HG02973 (cell line): ENCODE results near the gene GRAP2.
"Not testable (repeated sequence)": the region's sequence is repeated elsewhere in the genome, so short reads cannot be mapped to it uniquely, and the experiment has no call there.

Source experiments
- ATAC-seq: cut with Tn5 transposase; IDR thresholded peaks from one replicate; pipeline ENCODE4 v1.9.1; 2021; ENCODE audit warnings: moderate library complexity; ENCODE audit not compliant: unreplicated experiment

GRAP2 gene

DNA sequence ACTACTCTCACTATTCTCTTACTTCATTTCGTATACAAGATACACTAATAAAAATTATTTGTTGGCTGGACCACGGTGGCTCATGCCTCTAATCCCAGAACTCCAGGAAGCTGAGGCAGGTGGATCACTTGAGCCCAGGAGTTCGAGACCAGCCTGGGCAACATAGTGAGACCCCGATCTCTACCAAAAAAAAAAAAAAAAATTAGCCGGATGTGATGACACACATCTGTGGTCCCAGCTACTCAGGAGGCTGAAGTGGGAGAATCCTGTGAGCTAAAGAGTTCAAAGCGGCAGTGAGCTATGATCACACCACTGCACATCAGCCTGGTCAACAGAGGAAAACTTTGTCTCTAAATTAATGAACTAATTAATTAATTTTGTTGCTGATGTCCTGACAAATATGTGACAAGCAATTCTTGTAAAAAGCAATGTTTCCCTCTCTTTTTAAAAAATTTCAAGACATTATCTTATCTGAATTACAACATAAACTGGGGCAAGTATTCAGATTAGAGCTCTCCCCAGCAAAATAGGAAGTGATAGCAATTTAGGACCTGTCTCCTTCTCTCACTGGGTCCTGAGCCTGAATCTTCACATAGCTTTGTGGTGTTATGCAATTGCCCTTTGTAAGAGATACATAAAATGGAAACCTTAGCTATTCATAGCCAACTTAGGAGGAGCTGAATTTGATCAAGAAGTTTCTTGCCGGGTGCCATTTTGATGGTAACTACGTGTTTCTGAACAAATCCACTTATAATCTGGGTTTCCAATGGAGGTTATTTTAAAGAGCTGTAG lies 41.8 kb downstream of the GRAP2 start:
- no peak for ATAC-seq

DNA sequence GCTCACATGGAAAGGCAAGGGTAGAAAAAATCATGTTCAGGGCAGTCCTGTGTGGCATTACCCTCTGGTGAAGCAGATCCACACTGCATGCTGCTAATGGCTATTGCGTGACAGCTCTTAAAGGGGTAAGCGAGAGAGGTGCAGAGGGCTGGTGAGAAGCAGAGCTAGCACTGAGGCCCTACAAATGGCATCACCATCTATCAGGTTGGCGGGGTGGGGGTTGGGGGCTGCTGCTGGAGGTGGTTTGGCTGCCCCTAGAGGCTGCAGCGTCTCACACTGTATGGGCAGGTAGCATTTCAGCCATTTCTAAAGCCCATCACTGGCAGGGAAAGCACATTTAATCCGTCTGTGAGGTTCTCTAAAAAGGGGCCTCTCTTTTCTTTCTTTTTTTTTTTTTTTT lies 42.5 kb downstream of the GRAP2 start:
- ATAC-seq, result no peak

- no peak for ATAC-seq
These were observed 43.3 kb downstream of the GRAP2 start for GRCh38 chr22:39943953-39944872.

GRCh38 chr22:39946126-39946502 lies 45.2 kb downstream of the GRAP2 start:
- ATAC-seq, result no peak

DNA sequence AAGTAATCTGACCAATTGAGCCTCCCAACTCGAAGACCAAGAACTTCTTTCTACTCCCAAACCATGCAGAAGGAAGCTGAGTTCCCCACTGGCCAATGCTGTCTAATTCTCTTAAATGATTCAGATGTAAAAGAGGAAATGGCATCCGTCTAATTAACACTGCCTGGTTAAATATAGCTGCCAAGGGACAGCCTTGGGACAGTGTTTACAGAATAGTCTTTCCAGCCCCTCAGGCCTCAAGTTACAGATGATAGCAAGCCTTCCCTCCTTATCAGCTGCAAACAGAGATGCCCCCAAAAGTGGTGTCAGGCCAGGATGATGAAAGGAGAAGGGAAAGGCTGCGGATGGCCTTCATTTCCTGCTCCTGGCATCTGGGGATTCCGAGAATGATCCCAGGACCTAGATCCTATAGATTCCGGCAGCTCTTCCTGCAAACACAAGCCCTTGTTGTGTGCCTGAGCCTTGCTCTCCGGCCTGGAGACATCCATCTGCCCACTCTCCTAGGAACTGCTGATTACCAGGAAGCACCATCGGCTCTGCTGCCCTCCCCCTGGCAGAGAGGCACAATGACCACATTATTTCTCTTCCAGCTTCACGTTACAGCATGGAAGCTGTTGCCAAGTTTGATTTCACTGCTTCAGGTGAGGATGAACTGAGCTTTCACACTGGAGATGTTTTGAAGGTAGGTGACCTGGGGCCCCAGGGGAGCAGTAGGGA lies 45.8 kb downstream of the GRAP2 start:
- no peak for ATAC-seq

DNA sequence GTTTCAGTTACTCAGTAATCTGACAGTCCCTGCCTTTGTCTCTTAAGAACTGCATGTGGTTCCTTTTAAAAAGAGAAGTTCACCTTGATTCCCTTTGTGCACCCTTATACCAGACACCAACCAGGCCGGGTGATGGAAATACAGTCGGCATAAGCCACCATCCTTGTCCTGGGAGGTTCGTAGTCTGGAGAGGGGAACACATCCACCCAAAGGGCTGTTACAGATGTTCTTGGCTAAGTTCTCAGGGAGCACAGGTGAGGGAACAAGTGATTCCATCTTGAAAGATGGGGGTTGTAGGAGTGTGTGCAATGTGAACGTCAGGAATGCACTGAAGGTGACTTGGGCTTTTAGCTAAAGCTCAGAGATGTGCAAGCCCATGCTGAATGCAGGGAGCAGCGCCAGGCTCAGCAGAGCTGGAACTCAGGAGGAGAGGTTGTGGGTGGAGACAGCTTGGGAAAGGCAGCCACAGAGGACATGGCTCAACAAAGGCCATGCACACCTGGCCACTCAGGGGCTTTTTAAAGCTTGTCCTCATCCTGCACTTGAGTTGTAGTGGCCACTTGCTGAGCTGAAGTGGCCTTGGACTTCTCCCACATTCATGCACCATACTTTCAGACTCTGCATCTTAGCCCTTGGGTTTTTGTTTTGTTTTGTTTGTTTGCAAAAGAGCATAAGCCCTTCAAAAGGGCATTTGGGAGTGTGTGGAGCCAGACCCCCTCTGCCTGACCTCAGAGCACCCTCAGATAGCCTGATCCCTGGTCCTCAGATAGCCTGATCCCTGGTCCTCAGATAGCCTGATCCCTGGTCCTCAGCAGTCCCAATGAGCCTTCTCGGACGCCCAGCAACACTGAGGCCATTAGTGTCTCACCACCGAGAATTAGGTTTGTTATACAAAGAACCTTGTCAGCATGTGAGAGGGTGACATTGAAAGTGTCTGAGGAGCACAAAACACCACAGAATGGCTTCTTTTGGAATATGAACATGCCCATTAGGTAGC lies 46.6 kb downstream of the GRAP2 start:
- no peak for ATAC-seq

DNA sequence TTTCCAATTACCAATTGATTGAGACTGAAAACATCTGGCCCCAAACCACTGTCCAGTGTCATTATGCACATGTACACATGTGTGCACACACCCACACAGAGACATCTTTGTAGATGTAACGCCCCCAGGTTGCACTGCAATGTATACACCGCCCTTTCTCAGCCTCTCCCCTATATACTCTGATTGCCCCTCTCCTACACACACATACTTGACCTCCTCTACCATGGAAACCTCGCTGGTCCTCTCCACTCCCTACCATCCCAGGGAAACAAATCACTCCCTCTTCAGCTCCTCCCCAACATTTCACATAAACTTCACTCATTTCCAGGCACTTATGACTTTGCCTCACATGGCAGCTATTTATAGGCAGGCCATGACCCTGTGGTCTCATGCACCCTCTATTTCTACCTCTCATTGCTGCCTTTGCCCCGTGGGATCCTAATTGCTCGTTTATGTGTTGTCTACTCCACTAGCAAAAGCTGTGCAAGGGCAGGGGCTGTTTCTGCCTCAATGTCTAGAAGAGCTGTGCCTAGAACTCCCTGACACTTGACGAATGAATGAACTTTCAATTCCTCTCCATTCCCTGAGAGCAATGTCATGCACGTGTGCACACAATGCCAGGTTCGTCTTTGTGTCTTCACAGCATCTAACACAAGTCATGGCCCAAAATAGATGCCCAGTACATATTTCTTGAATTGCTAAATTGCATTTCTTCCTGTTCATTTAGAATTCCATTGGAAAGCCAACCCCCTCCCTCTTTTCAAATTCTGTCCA lies 49.3 kb downstream of the GRAP2 start:
- no peak for ATAC-seq

DNA sequence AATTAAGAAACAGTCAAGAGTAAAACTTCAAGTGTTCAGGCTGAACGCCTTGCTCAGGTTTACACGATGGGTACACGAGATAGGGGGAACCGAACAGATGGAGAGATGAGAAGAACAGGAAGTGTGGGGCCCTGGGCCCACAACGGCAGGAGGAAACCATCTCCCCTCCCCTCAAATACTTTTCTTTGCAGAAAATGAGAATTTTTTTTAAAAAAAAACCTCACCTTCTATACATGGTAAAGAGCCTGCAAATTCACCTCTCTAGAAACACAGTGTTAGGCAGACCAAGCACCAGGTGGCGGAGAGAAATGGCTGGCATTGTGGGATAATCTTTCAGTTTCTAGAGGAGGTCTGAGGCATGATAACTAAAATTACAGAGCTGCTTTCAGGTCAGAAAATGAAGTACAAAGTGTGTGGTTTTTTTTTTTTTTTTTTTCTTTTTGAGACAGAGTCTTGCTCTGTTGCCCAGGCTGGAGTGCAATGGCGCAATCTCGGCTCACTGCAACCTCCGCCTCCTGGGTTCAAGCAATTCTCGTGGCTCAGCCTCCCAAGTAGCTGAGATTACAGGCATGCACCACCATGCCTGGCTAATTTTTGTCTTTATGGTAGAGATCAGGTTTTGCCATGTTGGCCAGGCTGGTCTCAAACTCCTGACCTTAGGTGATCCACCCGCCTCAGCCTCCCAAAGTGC lies 50.9 kb downstream of the GRAP2 start:
- ATAC-seq, result not testable (repeated sequence)

GRCh38 chr22:39952347-39952746 lies 51.5 kb downstream of the GRAP2 start:
- ATAC-seq, result no peak

GRCh38 chr22:39953101-39953500 lies 52.2 kb downstream of the GRAP2 start:
- ATAC-seq, result no peak

GRCh38 chr22:39954584-39955055 lies 53.7 kb downstream of the GRAP2 start:
- ATAC-seq, result no peak

DNA sequence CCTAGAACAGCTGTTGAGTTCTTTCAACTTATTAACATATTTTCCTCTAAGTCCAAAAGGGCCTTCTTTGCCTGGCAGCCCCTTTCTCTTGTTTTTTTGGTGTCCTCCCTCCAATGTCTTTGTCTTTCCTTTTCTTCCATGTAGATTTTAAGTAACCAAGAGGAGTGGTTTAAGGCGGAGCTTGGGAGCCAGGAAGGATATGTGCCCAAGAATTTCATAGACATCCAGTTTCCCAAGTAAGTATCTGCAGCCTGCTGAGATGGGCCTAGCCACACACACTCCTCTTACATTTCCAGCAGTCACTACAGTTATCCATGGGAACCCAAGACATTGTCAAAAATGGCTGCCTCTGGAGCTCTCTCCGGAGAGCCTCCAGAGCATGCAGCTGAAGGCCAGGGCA lies 54.8 kb downstream of the GRAP2 start:
- no peak for ATAC-seq

- ATAC-seq, result no peak
These were observed 56.2 kb downstream of the GRAP2 start for GRCh38 chr22:39956932-39957664.

GRCh38 chr22:39958009-39958711 lies 57.3 kb downstream of the GRAP2 start:
- no peak for ATAC-seq

GRCh38 chr22:39958949-39959639 lies 58.2 kb downstream of the GRAP2 start:
- ATAC-seq, result no peak

DNA sequence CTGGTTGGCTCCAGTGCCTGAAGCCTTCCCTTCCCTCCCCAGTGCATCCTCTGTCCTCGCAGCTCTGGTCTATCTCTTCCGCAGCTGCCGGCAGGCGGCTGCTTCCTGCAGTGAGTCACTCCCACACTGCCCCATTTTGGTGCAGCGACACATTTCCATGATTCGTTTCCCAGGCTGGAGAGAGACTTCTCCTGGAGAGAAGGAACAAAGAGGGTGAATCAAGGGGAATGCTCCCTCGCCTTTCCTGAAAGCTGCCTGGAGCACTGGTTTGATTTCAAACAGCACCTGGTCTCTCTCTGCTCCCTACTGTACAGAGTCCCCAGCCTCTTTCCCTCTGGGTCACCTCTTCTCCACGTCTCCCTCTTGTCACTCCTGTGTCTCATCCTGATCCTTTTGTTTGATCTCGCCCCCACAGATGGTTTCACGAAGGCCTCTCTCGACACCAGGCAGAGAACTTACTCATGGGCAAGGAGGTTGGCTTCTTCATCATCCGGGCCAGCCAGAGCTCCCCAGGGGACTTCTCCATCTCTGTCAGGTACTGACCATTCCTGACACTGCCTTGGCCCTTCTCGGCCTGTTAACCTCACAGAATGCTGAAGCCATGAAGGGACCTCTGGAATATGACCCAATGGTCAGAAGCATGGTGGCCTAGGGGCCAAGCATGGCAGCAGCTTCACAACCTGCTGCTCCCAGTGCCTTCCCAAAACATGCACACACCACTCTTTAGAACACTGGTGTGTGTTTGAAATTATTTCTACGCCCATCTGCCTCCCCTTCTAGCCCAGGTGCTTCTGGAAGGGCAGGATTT lies 59.0 kb downstream of the GRAP2 start, which contains the start of gene TMA7B:
TSS of gene TMA7B (plus strand) at position 758 of the 808 bp plus-strand sequence. CDS start 3,978 bp downstream, outside the sequence.
- ATAC-seq, result no peak
